OCI-LY3 (cell line): ENCODE data around the gene PDLIM5.
A peak's percentile ranks its signal among the peaks of the same experiment; 100 is the strongest.

Experiments used
- H2AFZ ChIP-seq: fragments of 200-600, 300-600 bp; shearing (Covaris generic); 2 replicates; pipeline ENCODE4 v1.6.0; 2014; ENCODE audit warnings: antibody characterized with exemption, low read depth, low read length
- H3K27ac ChIP-seq: fragments of 200-600, 300-600 bp; sonication (generic); 2 replicates; pipeline ENCODE4 v1.5.1; 2014; ENCODE audit warnings: mild to moderate bottlenecking, low read length, moderate library complexity, mixed read lengths
- H3K27me3 ChIP-seq: fragments of 200-600, 300-600 bp; sonication (generic); 2 replicates; pipeline ENCODE4 v1.6.1; 2014; ENCODE audit warnings: low read depth, low read length, mixed read lengths
- H3K36me3 ChIP-seq: fragments of 200-600, 300-600 bp; sonication (generic); replicated peaks from 2 replicates; pipeline ENCODE3; 2014; ENCODE audit warnings: low read depth, low read length, mixed read lengths
- H3K4me1 ChIP-seq: fragments of 300-600, 200-600 bp; sonication (generic); 2 replicates; pipeline ENCODE4 v1.6.1; 2014; ENCODE audit warnings: low read length, mixed read lengths
- H3K4me2 ChIP-seq: fragments of 200-600, 300-600 bp; sonication (generic); 2 replicates; pipeline ENCODE4 v1.6.1; 2014; ENCODE audit warnings: low read length, mixed read lengths
- H3K4me3 ChIP-seq: fragments of 300-600, 200-600 bp; sonication (generic); 2 replicates; pipeline ENCODE4 v1.5.1; 2014; ENCODE audit warnings: antibody characterized with exemption, mild to moderate bottlenecking, low read length, moderate library complexity
- H3K79me2 ChIP-seq: fragments of 300-600, 200-600 bp; shearing (Covaris generic); 2 replicates; pipeline ENCODE4 v1.6.1; 2014; ENCODE audit warnings: mild to moderate bottlenecking, low read length, mixed read lengths
- H3K9ac ChIP-seq: fragments of 300-600, 200-600 bp; shearing (Covaris generic); 2 replicates; pipeline ENCODE4 v1.6.0; 2014; ENCODE audit warnings: mild to moderate bottlenecking, low read length, moderate library complexity
- H3K9me3 ChIP-seq: fragments of 200-600, 300-600 bp; shearing (Covaris generic); 2 replicates; pipeline ENCODE4 v1.6.1; 2014; ENCODE audit warnings: low read length, mixed read lengths; ENCODE audit not compliant: insufficient read depth
- H4K20me1 ChIP-seq: fragments of 200-600, 300-600 bp; sonication (generic); 2 replicates; pipeline ENCODE4 v1.6.1; 2016; ENCODE audit warnings: low read length, mixed read lengths; ENCODE audit not compliant: insufficient read depth
- EZH2phosphoT487 ChIP-seq: fragments of 200-600 bp; shearing (Covaris generic); IDR thresholded peaks from 2 replicates; pipeline ENCODE4 v1.6.1; 2018; ENCODE audit warnings: antibody characterized with exemption, mixed run types, low read depth
- TF ChIP-seq, protein P1 (sequence below): fragments of 200-600, 300-600 bp; sonication (generic); IDR thresholded peaks from 2 replicates; pipeline ENCODE4 v1.5.1; 2014; ENCODE audit warnings: antibody characterized with exemption, low read length, low read depth

Gene PDLIM5

DNA sequence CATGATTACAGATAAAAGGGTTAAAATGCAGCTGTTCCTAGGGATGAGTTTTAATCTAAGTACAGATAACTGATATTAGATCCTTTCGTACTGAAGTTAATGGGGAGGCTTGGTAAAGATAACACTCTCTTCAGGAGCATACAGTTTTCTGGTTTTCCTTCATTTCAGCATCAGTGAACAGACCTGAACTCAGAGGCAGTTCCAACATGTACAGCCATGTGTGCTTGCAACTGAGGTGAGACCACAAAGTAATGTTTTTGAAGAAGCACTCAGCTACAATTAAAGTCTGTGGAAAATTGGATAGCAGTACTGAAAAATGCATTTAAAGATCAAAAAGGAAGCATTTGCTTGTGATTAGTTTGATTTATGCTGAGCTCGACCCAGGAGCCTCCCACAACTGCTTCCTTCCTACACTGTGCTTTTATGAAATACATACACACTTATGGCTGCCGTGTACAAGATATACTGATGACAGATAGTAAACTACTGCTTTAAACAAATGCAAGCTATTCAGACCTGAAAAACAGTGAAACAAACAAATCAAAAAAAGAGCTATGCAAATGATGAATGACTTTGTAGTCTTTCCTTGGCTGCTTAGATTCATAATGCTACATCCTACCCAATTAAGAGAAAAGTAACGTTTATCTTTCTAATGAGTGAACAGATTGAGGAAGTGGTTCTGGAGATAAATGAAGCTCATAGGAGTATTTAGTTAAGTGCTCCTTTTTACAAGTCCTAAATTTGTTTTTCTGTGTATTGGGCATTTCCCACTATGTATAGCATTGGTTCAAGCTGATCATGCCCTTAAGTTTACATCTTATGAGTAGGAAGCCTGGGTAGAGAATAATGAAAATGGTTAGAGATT is 68.4 kb downstream of the PDLIM5 start:
- Histone ChIP-seq H3K4me3 (no peak overlapping the region), H3K9ac (no peak overlapping the region), H3K27ac (no peak overlapping the region), H3K4me1 (peaks cover 25% of the 10 kb centered on the region), H3K27me3 (no peaks in the 10 kb centered on the region), H3K9me3 (no peaks in the 10 kb centered on the region), H3K4me2 (peak overlapping the region; percentile 31), H4K20me1 (no peaks in the 10 kb centered on the region), H3K79me2 (no peaks in the 10 kb centered on the region), H2AFZ (no peak overlapping the region), H3K36me3 (no peaks in the 10 kb centered on the region)
- no peak for TF ChIP-seq EZH2phosphoT487
- TF ChIP-seq, protein P1, sequence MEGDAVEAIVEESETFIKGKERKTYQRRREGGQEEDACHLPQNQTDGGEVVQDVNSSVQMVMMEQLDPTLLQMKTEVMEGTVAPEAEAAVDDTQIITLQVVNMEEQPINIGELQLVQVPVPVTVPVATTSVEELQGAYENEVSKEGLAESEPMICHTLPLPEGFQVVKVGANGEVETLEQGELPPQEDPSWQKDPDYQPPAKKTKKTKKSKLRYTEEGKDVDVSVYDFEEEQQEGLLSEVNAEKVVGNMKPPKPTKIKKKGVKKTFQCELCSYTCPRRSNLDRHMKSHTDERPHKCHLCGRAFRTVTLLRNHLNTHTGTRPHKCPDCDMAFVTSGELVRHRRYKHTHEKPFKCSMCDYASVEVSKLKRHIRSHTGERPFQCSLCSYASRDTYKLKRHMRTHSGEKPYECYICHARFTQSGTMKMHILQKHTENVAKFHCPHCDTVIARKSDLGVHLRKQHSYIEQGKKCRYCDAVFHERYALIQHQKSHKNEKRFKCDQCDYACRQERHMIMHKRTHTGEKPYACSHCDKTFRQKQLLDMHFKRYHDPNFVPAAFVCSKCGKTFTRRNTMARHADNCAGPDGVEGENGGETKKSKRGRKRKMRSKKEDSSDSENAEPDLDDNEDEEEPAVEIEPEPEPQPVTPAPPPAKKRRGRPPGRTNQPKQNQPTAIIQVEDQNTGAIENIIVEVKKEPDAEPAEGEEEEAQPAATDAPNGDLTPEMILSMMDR, result no peak

DNA sequence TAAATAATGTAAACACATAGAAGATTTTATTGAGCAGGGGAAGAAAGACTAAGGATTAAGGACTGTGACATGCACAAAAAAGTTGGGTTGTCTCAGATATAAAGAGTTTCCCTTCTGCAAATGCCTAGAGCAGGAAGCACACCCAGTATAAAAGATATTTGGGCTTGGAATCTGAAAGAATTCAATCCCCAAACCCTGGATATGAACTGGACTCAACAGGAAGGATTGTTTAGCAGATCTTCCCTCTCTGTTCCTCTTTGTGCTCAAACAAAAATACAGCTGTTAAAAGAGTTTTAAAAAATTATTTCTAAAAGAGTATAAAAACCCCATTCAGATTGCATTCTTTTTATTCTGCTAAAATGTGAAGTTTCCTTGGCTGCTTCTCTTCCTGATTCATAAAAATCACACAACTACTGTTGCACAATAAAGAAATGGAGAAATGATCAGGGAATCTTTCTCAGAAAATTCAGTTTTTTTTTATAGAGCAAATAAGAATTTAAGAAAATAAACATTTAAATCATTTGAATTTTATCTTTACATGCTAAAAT is 71.4 kb downstream of the PDLIM5 start:
- H2AFZ ChIP-seq, result no peak overlapping the region
- H3K4me1 ChIP-seq, result peaks cover 25% of the 10 kb centered on the region
- TF ChIP-seq, protein P1, result no peak
- TF ChIP-seq EZH2phosphoT487, result no peak
- no peaks in the 10 kb centered on the region for H3K36me3 ChIP-seq
- no peaks in the 10 kb centered on the region for H3K79me2 ChIP-seq
- no peak overlapping the region for H3K27ac ChIP-seq
- H3K9me3 ChIP-seq, result no peaks in the 10 kb centered on the region
- H3K4me2 ChIP-seq, result no peak overlapping the region
- H3K27me3 ChIP-seq, result no peaks in the 10 kb centered on the region
- H3K9ac ChIP-seq, result no peak overlapping the region
- H3K4me3 ChIP-seq, result no peak overlapping the region
- H4K20me1 ChIP-seq, result no peaks in the 10 kb centered on the region

DNA sequence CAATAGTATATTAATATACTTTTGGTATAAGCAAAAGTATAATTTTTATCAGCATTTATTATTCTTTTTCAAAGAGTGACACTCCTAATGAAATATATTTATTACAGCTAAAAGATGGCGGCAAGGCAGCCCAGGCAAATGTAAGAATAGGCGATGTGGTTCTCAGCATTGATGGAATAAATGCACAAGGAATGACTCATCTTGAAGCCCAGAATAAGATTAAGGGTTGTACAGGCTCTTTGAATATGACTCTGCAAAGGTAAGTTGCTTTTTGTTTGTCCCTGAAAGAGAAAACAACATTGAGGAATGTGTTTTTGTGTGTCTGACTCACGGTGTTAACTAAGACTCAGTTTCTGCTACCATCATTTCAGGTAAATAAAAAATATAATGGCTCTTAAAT is 71.9 kb downstream of the PDLIM5 start:
- H3K4me1 ChIP-seq, result peaks cover 23% of the 10 kb centered on the region
- no peak overlapping the region for H3K4me3 ChIP-seq
- H3K9me3 ChIP-seq, result no peaks in the 10 kb centered on the region
- H2AFZ ChIP-seq, result no peak overlapping the region
- no peaks in the 10 kb centered on the region for H3K79me2 ChIP-seq
- TF ChIP-seq, protein P1, result no peak
- TF ChIP-seq EZH2phosphoT487, result no peak
- H3K9ac ChIP-seq, result no peak overlapping the region
- H3K27ac ChIP-seq, result no peak overlapping the region
- H3K27me3 ChIP-seq, result no peaks in the 10 kb centered on the region
- H3K36me3 ChIP-seq, result no peaks in the 10 kb centered on the region
- H3K4me2 ChIP-seq, result no peak overlapping the region
- no peaks in the 10 kb centered on the region for H4K20me1 ChIP-seq

DNA sequence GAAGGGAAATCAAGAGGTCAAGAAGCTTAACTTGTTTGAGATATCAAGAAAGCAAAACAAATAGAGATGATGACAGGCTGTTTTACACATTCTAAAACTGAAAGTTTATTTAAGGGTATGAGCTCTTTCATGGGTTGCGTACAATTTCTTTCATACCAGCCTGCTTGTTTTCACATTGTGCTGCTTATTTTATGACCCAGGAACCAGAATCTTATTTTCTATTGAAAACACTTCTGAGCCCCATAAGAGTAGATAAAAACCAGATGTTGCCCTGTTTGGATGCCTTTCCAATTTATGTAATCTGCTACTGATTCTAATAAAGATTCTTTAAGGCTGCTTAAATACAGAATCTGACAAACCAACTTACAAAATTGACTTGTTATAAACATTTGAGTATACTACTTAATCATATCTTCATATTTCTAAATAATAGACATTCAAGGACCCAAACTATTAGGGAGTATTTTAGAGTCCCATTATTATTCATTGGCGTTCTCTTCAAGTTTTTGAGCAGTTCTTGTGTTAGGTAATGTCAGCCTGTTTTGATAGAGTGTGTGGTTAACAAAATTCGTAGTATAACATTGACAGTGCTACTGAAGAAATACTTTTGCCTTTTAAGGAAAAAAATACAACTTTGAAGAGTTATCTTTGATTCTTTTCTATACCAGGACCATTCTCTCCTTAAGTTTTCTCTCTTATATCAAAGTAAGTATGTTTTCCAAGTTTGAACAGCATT is 74.4 kb downstream of the PDLIM5 start:
- Histone ChIP-seq H2AFZ (no peak overlapping the region), H3K9me3 (no peaks in the 10 kb centered on the region), H3K4me1 (peaks cover 11% of the 10 kb centered on the region), H3K79me2 (no peaks in the 10 kb centered on the region), H3K4me3 (no peak overlapping the region), H3K36me3 (no peaks in the 10 kb centered on the region), H3K27ac (no peak overlapping the region), H3K27me3 (no peaks in the 10 kb centered on the region), H3K4me2 (no peak overlapping the region), H3K9ac (no peak overlapping the region), H4K20me1 (no peaks in the 10 kb centered on the region)
- TF ChIP-seq EZH2phosphoT487, result no peak
- TF ChIP-seq, protein P1, result no peak
